DOHH2 (cell line): ENCODE results near the gene HRH1.

Source experiments
- EZH2phosphoT487 ChIP-seq: fragments of 200-600 bp; sonication (generic); IDR thresholded peaks from 2 replicates; pipeline ENCODE4 v1.6.1; 2017; ENCODE audit warnings: borderline replicate concordance, mild to moderate bottlenecking, antibody characterized with exemption, low read length, moderate library complexity, mixed read lengths
- TF ChIP-seq, protein P1 (sequence below): fragments of 200-600 bp; sonication (generic); IDR thresholded peaks from one replicate; pipeline ENCODE4 v1.5.1; 2014; ENCODE audit warnings: antibody characterized with exemption, mild to moderate bottlenecking, low read depth, low read length; ENCODE audit not compliant: poor library complexity, severe bottlenecking

DNA sequence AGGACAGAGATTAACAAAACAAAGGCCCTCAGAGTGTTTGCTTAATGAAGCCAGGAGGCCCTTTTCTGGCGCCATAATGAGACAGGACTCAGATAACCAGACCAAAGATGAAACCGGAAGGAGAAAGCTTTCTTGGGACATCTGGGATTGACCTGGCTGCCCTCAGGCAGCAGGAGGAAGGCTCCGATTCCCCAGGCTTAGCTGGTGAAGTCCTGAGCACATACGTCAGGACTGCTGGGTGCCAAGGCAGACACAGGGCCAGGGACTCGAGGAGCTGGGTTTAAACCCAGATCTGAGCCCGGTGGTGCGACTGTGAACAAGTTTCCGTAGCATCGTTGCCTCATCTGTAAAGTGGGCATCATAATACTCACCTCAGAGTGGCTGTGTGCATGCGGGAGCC is 36.7 kb upstream of the HRH1 start:
- TF ChIP-seq, protein P1, sequence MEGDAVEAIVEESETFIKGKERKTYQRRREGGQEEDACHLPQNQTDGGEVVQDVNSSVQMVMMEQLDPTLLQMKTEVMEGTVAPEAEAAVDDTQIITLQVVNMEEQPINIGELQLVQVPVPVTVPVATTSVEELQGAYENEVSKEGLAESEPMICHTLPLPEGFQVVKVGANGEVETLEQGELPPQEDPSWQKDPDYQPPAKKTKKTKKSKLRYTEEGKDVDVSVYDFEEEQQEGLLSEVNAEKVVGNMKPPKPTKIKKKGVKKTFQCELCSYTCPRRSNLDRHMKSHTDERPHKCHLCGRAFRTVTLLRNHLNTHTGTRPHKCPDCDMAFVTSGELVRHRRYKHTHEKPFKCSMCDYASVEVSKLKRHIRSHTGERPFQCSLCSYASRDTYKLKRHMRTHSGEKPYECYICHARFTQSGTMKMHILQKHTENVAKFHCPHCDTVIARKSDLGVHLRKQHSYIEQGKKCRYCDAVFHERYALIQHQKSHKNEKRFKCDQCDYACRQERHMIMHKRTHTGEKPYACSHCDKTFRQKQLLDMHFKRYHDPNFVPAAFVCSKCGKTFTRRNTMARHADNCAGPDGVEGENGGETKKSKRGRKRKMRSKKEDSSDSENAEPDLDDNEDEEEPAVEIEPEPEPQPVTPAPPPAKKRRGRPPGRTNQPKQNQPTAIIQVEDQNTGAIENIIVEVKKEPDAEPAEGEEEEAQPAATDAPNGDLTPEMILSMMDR, result no peak
- no peak for TF ChIP-seq EZH2phosphoT487
